HG03378 (cell line): ENCODE data around the gene GRID2IP.
A peak's percentile ranks its signal among the peaks of the same experiment; 100 is the strongest.
"Not testable (repeated sequence)": the region's sequence is repeated elsewhere in the genome, so short reads cannot be mapped to it uniquely, and the experiment has no call there.

Experiments
- ATAC-seq: cut with Tn5 transposase; IDR thresholded peaks from one replicate; pipeline ENCODE4 v1.9.1; 2021; ENCODE audit warnings: mild to moderate bottlenecking, moderate library complexity; ENCODE audit not compliant: unreplicated experiment

Gene GRID2IP

DNA sequence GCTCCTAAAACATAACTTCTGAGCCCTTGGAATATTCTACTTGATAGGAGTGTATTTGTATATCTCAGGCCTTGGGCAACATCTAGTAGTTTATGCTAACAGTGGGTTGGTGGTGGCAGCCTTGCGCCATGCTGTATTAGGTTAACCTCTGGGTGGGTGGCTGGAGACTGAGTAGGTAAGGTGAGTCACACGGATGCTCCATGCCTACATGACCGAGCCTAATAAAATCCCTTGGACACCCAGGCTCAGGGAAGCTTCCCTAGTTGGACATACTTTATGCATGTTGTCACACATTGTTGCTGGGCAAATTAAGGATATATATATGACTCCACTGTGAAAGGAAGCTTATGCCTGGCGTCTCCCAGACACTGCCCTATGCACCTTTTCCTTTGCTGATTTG lies 97.5 kb downstream of the GRID2IP start:
- ATAC-seq: no peak

DNA sequence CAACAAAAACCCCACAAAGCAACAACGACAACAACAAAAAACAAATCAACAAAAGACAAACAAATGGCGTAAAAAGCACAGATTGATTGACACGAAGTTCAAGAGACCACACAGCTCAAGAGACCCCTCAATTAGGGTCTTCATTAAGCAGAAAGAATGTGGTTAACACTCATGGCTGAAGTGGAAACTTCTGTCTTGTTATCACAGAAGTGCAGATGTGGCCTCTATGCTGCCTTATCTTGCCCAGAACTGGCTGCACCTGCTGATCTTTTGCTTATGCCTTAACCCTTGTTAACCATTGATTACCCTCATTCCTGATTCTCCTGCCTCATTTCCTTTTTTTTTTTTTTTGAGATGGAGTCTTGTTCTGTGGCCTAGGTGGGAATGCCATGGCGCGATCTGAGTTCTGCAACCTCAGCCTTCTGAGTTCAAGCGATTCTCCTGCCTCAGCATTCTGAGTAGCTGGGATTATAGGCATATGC lies 100.0 kb downstream of the GRID2IP start:
- ATAC-seq: no peak

DNA sequence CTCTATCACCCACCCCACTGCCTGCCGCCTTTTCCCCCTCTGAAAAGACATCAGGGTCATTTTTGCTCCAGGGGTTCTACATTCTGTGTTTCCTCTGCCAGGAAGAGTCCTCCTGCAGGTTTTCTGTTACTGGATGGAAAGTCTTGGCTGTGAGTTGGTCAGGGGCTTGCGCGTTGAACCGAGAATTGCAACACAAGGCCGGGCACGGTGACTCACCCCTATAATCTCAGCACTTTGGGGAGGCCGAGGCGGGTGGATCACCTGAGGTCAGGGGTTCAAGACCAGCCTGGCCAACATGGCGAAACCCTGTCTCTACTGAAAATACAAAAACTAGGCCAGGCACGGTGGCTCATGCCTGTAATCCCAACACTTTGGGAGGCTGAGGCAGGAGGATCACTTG lies 100.7 kb downstream of the GRID2IP start:
- ATAC-seq: not testable (repeated sequence)

DNA sequence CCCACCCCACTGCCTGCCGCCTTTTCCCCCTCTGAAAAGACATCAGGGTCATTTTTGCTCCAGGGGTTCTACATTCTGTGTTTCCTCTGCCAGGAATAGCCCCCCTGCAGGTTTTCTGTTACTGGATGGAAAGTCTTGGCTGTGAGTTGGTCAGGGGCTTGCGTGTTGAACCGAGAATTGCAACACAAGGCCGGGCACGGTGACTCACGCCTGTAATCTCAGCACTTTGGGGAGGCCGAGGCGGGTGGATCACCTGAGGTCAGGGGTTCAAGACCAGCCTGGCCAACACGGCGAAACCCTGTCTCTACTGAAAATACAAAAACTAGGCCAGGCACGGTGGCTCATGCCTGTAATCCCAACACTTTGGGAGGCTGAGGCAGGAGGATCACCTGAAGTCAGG lies 101.4 kb downstream of the GRID2IP start:
- not testable (repeated sequence) for ATAC-seq

DNA sequence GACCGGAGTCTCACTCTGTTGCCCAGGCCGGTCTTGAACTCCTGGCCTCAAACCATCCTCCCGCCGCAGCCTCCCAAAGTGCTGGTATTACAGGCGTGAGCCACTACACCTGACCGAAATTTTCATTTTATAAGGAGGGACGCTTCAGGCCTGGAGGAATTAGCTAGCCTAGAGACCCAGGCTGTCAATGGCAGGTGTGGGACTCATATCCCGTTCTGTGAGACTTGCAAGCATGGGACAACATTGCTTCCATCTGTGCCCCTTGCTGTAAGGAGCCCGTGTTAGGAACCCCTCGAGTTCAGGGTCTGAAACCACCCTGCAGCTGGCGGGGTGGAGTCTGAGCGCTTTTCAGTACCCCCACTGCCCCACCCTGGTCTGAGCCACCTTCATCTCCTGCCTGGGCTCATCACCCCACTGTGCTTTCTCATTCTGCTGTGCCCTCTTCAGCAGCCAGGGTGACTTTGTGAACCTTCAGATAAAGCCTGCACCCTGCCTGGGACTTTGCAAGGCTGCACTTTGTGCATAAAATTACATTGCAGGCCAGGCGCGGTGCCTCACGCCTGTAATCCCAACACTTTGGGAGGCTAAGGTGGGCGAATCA lies 102.2 kb downstream of the GRID2IP start:
- ATAC-seq: no peak

DNA sequence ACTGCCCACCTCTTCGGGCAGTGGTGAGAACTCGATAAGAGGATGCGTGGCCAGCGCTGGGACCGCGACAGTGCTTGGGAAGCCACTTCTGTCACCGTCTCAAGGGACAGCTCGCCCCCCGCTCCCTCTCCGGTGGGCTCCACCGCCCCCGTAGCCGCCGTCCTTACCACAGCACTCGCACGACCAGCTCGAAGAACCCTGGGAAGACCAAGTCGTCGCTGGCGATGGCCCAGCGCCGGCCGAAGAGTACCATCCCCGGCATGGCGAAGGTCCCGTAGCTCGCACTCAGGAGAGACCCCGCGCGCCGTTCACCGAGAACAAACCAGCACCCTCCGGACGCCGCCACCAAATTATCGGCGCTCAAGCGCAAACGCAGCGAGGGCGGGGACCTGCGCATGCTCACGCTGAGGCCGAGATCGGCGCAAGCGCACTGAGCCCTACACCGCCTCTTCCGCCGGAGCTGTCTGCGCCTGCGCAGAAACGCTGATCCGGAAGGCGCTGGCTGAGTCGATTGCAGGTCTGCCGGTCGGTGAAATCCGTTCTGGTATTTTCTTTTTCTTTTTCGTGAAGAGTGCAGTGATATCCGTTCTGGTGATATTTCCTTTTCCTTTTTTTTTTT lies 103.6 kb downstream of the GRID2IP start, which contains the start of gene DAGLB:
TSS of gene DAGLB (minus strand) at position 374 of the 619 bp plus-strand sequence. CDS start at position 262, 112 bp downstream.
- ATAC-seq: peak; percentile 70
